SU-DHL-6 (cell line): ENCODE measurements around the gene PDE6A.

Experiments
- EZH2phosphoT487 ChIP-seq: fragments of 200-600 bp; sonication (generic), shearing (Covaris generic); conservative IDR thresholded peaks from 2 replicates; pipeline ENCODE4 v1.6.1; 2018; ENCODE audit warnings: mild to moderate bottlenecking, antibody characterized with exemption, low read length, moderate library complexity, mixed read lengths
- TF ChIP-seq, protein P1 (sequence below): fragments of 200-600 bp; sonication (generic); IDR thresholded peaks from one replicate; pipeline ENCODE4 v1.5.1; 2017; ENCODE audit warnings: antibody characterized with exemption, mild to moderate bottlenecking, low read length, moderate library complexity; ENCODE audit not compliant: insufficient read depth, poor library complexity, severe bottlenecking

GRCh38 chr5:149939546-149939945, 5.0 kb downstream of the PDE6A start:
- TF ChIP-seq, protein P1, sequence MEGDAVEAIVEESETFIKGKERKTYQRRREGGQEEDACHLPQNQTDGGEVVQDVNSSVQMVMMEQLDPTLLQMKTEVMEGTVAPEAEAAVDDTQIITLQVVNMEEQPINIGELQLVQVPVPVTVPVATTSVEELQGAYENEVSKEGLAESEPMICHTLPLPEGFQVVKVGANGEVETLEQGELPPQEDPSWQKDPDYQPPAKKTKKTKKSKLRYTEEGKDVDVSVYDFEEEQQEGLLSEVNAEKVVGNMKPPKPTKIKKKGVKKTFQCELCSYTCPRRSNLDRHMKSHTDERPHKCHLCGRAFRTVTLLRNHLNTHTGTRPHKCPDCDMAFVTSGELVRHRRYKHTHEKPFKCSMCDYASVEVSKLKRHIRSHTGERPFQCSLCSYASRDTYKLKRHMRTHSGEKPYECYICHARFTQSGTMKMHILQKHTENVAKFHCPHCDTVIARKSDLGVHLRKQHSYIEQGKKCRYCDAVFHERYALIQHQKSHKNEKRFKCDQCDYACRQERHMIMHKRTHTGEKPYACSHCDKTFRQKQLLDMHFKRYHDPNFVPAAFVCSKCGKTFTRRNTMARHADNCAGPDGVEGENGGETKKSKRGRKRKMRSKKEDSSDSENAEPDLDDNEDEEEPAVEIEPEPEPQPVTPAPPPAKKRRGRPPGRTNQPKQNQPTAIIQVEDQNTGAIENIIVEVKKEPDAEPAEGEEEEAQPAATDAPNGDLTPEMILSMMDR: no peak
- no peak for TF ChIP-seq EZH2phosphoT487
